Upper lobe of right lung (tissue), 1 donor: ENCODE data around the gene CGB7. TPM values are rescaled to one million over a fixed set of nuclear protein-coding genes. Genes with fewer than 3 reads are reported as not detected.
"Not testable (repeated sequence)": the region's sequence is repeated elsewhere in the genome, so short reads cannot be mapped to it uniquely, and the experiment has no call there.

Experiments
- ATAC-seq: fragments of 200-7000 bp; cut with Tn5 transposase; one replicate; pipeline ENCODE4 v1.9.1; 2020; ENCODE audit warnings: mild to moderate bottlenecking, moderate library complexity
- DNase-seq: peaks from one replicate; pipeline ENCODE4 v3.0.0-alpha.2; 2020
- H3K27ac ChIP-seq: fragments of 200-600 bp; one replicate; pipeline ENCODE4 v1.8.0; 2022
- H3K27me3 ChIP-seq: fragments of 200-600 bp; one replicate; pipeline ENCODE4 v1.8.0; 2022; ENCODE audit warnings: mild to moderate bottlenecking
- H3K36me3 ChIP-seq: fragments of 200-600 bp; one replicate; pipeline ENCODE4 v1.8.0; 2022
- H3K4me1 ChIP-seq: fragments of 200-600 bp; one replicate; pipeline ENCODE4 v1.8.0; 2022
- H3K4me3 ChIP-seq: fragments of 200-600 bp; one replicate; pipeline ENCODE4 v1.8.0; 2022; ENCODE audit warnings: mild to moderate bottlenecking
- H3K9me3 ChIP-seq: fragments of 200-600 bp; one replicate; pipeline ENCODE4 v1.8.0; 2022
- intact Hi-C: fragments of 100-400 bp; cut with DNase I; formaldehyde crosslinking; loops from one replicate; pipeline ENCODE4 v1.11.0; 2022
- total RNA-seq: library from RNA; stranded (reverse); fragmentation: NEBNext Ultra II Directional; extraction: Animal tissue kit (Norgen Biotek cat#: 25700); gene quantifications from one replicate; pipeline ENCODE4 v1.2.1, GENCODE V29; 2021
- TF ChIP-seq, protein P1 (sequence below): fragments of 200-600 bp; IDR thresholded peaks from one replicate; pipeline ENCODE4 v1.8.0; 2022; ENCODE audit warnings: antibody characterized with exemption
- donor health status: DM: no; HTN: yes; CAD: no; lungs with severe emphysema.

The CGB7 gene
- total RNA-seq, 1 donor from 2014 or later, result 0.43 TPM

DNA sequence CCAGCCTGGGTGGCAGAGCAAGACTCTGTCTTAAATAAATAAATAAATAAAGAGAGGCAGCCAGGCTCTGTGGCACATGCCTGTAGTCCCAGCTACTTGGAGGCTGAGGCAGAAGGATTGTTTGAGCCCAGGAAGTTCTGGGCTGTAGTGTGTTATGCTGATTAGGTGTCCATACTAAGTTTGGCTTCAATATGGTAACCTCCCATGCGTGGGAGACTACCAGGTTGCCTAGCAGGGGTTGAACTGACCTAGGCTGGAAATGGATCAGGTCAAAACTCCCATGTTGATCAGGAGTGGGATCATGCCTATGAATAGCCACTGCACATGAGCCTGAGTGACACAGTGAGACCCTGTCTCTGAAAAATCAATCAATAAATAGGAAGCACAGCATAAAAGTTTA, 23.7 kb upstream of the CGB7 start:
- TF ChIP-seq, protein P1, sequence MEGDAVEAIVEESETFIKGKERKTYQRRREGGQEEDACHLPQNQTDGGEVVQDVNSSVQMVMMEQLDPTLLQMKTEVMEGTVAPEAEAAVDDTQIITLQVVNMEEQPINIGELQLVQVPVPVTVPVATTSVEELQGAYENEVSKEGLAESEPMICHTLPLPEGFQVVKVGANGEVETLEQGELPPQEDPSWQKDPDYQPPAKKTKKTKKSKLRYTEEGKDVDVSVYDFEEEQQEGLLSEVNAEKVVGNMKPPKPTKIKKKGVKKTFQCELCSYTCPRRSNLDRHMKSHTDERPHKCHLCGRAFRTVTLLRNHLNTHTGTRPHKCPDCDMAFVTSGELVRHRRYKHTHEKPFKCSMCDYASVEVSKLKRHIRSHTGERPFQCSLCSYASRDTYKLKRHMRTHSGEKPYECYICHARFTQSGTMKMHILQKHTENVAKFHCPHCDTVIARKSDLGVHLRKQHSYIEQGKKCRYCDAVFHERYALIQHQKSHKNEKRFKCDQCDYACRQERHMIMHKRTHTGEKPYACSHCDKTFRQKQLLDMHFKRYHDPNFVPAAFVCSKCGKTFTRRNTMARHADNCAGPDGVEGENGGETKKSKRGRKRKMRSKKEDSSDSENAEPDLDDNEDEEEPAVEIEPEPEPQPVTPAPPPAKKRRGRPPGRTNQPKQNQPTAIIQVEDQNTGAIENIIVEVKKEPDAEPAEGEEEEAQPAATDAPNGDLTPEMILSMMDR, result no peak
- intact Hi-C loops, result no loop called here
- ATAC-seq (no peak), DNase-seq (no peak)
- Histone ChIP-seq H3K4me3 (no peak overlapping the region), H3K36me3 (no peaks in the 10 kb centered on the region), H3K27me3 (no peaks in the 10 kb centered on the region), H3K9me3 (no peaks in the 10 kb centered on the region), H3K4me1 (peaks cover 9% of the 10 kb centered on the region), H3K27ac (no peak overlapping the region)

GRCh38 chr19:49080392-49080791, 22.8 kb upstream of the CGB7 start:
- H3K27ac ChIP-seq, result no peak overlapping the region
- TF ChIP-seq, protein P1, result no peak
- peaks cover 6% of the 10 kb centered on the region for H3K4me1 ChIP-seq
- no peak overlapping the region for H3K4me3 ChIP-seq
- no peaks in the 10 kb centered on the region for H3K36me3 ChIP-seq
- ATAC-seq (no peak), DNase-seq (no peak)
- intact Hi-C loops, result no loop called here
- H3K9me3 ChIP-seq, result no peaks in the 10 kb centered on the region
- H3K27me3 ChIP-seq, result no peaks in the 10 kb centered on the region

DNA sequence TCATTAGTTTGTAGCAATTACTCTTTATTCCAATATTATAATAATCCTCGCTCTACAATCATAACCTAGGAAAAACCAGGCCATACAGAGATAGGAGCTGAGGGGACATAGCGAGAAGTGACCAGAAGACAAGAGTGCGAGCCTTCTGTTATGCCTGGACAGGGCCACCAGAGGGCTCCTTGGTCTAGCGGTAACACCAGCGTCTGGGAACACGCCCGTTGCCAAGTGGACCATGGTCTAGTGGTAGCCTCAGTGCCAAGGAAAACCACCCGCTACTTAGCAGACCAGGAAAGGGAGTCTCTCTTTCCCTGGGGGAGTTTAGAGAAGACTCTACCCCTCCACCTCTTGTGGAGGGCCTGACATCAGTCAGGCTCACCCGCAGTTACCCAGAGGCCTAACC, 17.3 kb upstream of the CGB7 start:
- TF ChIP-seq, protein P1, result peak; percentile 67
- intact Hi-C loops, H3K9me3 ChIP-seq, H3K4me1 ChIP-seq, H3K36me3 ChIP-seq, H3K27ac ChIP-seq, H3K4me3 ChIP-seq, ATAC-seq: not testable (repeated sequence)
- peak; percentile 85 for DNase-seq
- peaks cover 43% of the 10 kb centered on the region for H3K27me3 ChIP-seq

GRCh38 chr19:49073514-49074378, 16.2 kb upstream of the CGB7 start:
- H3K4me1 ChIP-seq, result no peaks in the 10 kb centered on the region
- TF ChIP-seq, protein P1, result no peak
- H3K4me3 ChIP-seq, result no peak overlapping the region
- no peak overlapping the region for H3K27ac ChIP-seq
- ATAC-seq, result no peak
- no peak for DNase-seq
- H3K9me3 ChIP-seq, result no peaks in the 10 kb centered on the region
- H3K27me3 ChIP-seq, result peaks cover 51% of the 10 kb centered on the region
- intact Hi-C loops, result no loop called here
- no peaks in the 10 kb centered on the region for H3K36me3 ChIP-seq

DNA sequence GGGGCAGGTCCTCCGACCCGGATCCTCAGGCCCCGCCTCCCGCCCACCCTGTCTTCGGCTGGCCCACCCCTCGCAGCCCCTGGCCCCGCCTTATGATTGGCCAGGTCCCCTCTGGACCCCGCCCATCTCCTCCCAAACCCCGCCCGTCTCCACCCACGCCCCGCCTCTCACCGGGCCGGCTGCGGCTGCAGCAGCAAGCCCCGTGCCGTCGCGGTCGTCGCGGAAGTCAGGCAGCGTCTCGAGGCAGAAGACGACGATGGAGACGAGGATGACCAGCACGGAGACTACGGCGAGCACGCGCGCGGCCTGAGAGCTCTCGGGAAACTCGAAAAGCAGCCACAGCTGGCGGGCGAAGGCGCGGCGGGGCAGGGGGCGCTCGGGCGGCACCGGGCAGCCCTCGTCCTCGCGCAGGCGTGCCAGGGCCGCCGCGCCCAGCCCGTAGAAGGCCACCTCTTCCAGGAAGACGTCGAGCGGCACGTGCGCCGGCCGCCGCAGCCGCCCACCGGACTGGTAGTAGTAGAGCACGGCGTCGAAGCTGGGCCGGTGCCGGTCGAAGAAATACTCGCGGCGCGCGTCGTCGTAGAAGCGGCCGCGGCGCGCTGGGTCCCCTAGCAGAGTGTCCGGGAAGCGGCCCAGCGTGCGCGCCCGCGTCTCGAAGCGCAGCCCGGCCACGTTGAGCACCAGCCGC, 14.5 kb upstream of the CGB7 start:
- Histone ChIP-seq H3K4me3 (no peak overlapping the region), H3K9me3 (no peaks in the 10 kb centered on the region), H3K27ac (no peak overlapping the region), H3K27me3 (peaks cover 64% of the 10 kb centered on the region), H3K36me3 (no peaks in the 10 kb centered on the region), H3K4me1 (no peaks in the 10 kb centered on the region)
- peak; percentile 71 for DNase-seq
- intact Hi-C loops, result no loop called here
- peak; percentile 44 for ATAC-seq
- TF ChIP-seq, protein P1, result no peak
